Sigmoid colon (tissue), 7 donors: ENCODE results near the gene SART3. TPM values are rescaled to one million over a fixed set of nuclear protein-coding genes. Genes with fewer than 3 reads are reported as not detected.

Experiments used
- DNase-seq: peaks from one replicate; pipeline ENCODE4 v3.0.0-alpha.2; 2019
- H3K27ac ChIP-seq, 4 donors: fragments of 200-600 bp; sonication (generic); one replicate each; pipeline ENCODE4 v1.5.1; 2016 to 2019; ENCODE audit warnings: mild to moderate bottlenecking in 1 of 4
- H3K27me3 ChIP-seq, 3 donors: fragments of 200-600 bp; sonication (generic); one replicate each; pipeline ENCODE4 v1.5.1; 2019; ENCODE audit warnings: mild to moderate bottlenecking in 1 of 3
- H3K36me3 ChIP-seq, 4 donors: fragments of 200-600 bp; sonication (generic); one replicate each; pipeline ENCODE4 v1.5.1; 2016 to 2019
- H3K4me1 ChIP-seq, 4 donors: fragments of 200-600 bp; sonication (generic); one replicate each; pipeline ENCODE4 v1.5.1; 2017 to 2019
- H3K4me3 ChIP-seq, 4 donors: fragments of 200-600 bp; sonication (generic); one replicate each; pipeline ENCODE4 v1.5.1; 2017 to 2019; ENCODE audit warnings: mild to moderate bottlenecking in 2 of 4, moderate library complexity in 1 of 4
- H3K9me3 ChIP-seq, 4 donors: fragments of 200-600 bp in 3 of 4; sonication (generic) in 3 of 4; one replicate each; pipeline versions ENCODE4 v1.5.1 to v1.6.1; 2013 to 2019
- EP300 ChIP-seq, 4 donors: sonication (generic); formaldehyde crosslinking; IDR thresholded peaks; one replicate each; pipeline ENCODE4 v1.6.1; 2017; ENCODE audit warnings: antibody characterized with exemption in 4 of 4
- POLR2A ChIP-seq, 2 donors: fragments of 450-650 bp; IDR thresholded peaks; one replicate each; pipeline ENCODE4 v1.6.1; 2016; ENCODE audit warnings: antibody characterized with exemption in 2 of 2, mild to moderate bottlenecking in 2 of 2, moderate library complexity in 2 of 2
- POLR2AphosphoS5 ChIP-seq, 4 donors: sonication (generic); formaldehyde crosslinking; IDR thresholded peaks; one replicate each; pipeline ENCODE4 v1.6.1; 2017; ENCODE audit warnings: antibody characterized with exemption in 4 of 4
- WGBS, 2 donors: extraction: QIAGEN DNeasy Blood & Tissue Kit; methylation state at CpG; one replicate each; pipeline ENCODE4 v1.1.7; 2013; 5-methylcytosine and 5-hydroxymethylcytosine counted together
- intact Hi-C: fragments of 100-400 bp; cut with DNase I; formaldehyde crosslinking; loops from one replicate; pipeline ENCODE4 v1.15.1; 2023
- polyA plus RNA-seq, 3 donors: library from polyadenylated mRNA; stranded (reverse); fragments of 200-250 nt; gene quantifications; one replicate each; pipeline ENCODE4 v1.2.3, GENCODE V29; 2013
- total RNA-seq, 4 donors: library from RNA; depleted of rRNA; stranded (reverse); fragments of >200 nt; gene quantifications; one replicate each; pipeline ENCODE4 v1.1.0, GENCODE V29; 2016
- TF ChIP-seq, protein P1 (sequence below), 4 experiments: fragments of 450-650 bp in 3 of 4; fragments of 200-600 bp in 1 of 4; IDR thresholded peaks; one replicate each; pipeline ENCODE4 v1.5.1; 2016 to 2019; ENCODE audit warnings: antibody characterized with exemption in 4 of 4, mild to moderate bottlenecking in 3 of 4, moderate library complexity in 2 of 4
- donor health status: healthy with polysubstance abuse.
- donor health status: Bipolar disorder and iron deficiency.
- donor health status: healthy.

Gene SART3
- total and polyA plus RNA-seq, 7 donors: 15.3 to 69.1 (median 45.3) TPM

- Histone ChIP-seq H3K4me1 (peaks cover 0 to 4% (median 0%) of the 10 kb centered on the region in 4 donors), H3K36me3 (no peaks in the 10 kb centered on the region), H3K27me3 (no peaks in the 10 kb centered on the region), H3K27ac (no peak overlapping the region), H3K9me3 (no peaks in the 10 kb centered on the region), H3K4me3 (no peak overlapping the region)
- TF ChIP-seq POLR2A (IDR thresholded peaks at IDR 0.05): no peak
- TF ChIP-seq EP300 (IDR thresholded peaks at IDR 0.05): no peak
- TF ChIP-seq, protein P1, sequence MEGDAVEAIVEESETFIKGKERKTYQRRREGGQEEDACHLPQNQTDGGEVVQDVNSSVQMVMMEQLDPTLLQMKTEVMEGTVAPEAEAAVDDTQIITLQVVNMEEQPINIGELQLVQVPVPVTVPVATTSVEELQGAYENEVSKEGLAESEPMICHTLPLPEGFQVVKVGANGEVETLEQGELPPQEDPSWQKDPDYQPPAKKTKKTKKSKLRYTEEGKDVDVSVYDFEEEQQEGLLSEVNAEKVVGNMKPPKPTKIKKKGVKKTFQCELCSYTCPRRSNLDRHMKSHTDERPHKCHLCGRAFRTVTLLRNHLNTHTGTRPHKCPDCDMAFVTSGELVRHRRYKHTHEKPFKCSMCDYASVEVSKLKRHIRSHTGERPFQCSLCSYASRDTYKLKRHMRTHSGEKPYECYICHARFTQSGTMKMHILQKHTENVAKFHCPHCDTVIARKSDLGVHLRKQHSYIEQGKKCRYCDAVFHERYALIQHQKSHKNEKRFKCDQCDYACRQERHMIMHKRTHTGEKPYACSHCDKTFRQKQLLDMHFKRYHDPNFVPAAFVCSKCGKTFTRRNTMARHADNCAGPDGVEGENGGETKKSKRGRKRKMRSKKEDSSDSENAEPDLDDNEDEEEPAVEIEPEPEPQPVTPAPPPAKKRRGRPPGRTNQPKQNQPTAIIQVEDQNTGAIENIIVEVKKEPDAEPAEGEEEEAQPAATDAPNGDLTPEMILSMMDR (IDR thresholded peaks at IDR 0.05): no peak
- TF ChIP-seq POLR2AphosphoS5 (IDR thresholded peaks at IDR 0.05): no peak
- intact Hi-C loops: no loop called here
- DNase-seq: no peak
- 63 to 70% methylated on average over 6 of the region's 6 CpGs for WGBS, 2 donors
Observed at GRCh38 chr12:108479364-108480070, 81.5 kb downstream of the SART3 start.

DNA sequence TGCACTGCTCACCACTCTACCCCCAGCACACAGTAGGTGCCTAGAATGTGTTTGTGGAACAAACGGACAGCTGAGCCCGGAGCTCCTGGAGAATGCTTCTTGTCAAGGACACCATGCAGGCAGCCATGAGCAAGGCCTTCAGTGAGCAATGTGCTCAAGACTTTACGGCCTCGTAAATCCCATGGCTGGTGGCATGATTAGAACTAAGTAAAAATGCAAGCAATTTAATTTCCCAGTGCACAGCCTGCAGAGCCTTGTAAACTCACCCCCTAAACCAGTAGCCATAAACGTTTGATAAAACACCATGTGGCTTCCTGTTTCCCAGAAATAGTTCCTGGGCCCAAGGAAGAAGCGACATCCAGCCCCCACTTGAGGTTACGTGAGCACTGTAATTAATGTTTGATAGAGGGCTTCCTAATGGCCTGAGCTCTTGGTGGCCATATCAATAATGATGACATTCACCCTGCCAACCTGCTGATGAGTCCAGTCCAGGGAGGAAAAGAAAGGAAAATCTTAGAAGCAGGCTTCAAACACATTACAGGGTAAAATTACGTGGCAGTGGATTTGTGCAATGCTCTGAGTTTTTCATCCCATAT, 82.3 kb downstream of the SART3 start:
- intact Hi-C loops: no loop called here
- Histone ChIP-seq H3K4me1 (peaks cover 0 to 4% (median 0%) of the 10 kb centered on the region in 4 donors), H3K9me3 (no peaks in the 10 kb centered on the region), H3K27me3 (no peaks in the 10 kb centered on the region), H3K36me3 (no peaks in the 10 kb centered on the region), H3K27ac (no peak overlapping the region), H3K4me3 (no peak overlapping the region)
- 30 to 42% methylated on average over 8 of the region's 8 CpGs for WGBS, 2 donors
- TF ChIP-seq POLR2AphosphoS5 (IDR thresholded peaks at IDR 0.05): no peak
- TF ChIP-seq, protein P1 (IDR thresholded peaks at IDR 0.05): no peak
- TF ChIP-seq POLR2A (IDR thresholded peaks at IDR 0.05): no peak
- no peak for TF ChIP-seq EP300 (IDR thresholded peaks at IDR 0.05)
- DNase-seq: no peak

DNA sequence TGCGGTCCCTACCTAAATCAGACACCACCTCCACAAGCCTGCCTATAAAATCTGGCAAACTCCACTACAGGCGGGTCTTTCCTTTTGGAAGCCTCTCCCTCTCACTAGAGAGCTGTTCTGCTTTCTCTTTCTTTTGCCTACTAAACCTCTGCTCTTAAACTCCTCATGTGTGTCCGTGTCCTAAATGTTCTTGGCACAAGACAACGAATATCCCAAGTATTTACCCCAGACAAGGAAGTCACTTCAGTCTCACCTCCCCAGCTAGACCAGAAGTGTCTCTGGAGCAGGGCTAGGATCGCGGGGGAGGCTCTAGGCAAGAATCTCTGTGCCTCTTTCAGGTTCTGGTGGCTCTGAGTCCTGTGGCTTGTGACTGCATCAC, 83.1 kb downstream of the SART3 start:
- peaks cover 0 to 4% (median 0%) of the 10 kb centered on the region in 4 donors for H3K4me1 ChIP-seq
- no peak overlapping the region for H3K27ac ChIP-seq
- no peaks in the 10 kb centered on the region for H3K9me3 ChIP-seq
- H3K27me3 ChIP-seq: no peaks in the 10 kb centered on the region
- H3K4me3 ChIP-seq: no peak overlapping the region
- intact Hi-C loops: no loop called here
- TF ChIP-seq, protein P1 (IDR thresholded peaks at IDR 0.05): no peak
- no peak for TF ChIP-seq POLR2AphosphoS5 (IDR thresholded peaks at IDR 0.05)
- no peak for TF ChIP-seq POLR2A (IDR thresholded peaks at IDR 0.05)
- no peak for TF ChIP-seq EP300 (IDR thresholded peaks at IDR 0.05)
- H3K36me3 ChIP-seq: no peaks in the 10 kb centered on the region
- DNase-seq: no peak
- WGBS, 2 donors: 70 to 80% methylated on average over 6 of the region's 6 CpGs

- TF ChIP-seq EP300 (IDR thresholded peaks at IDR 0.05) (no peak), POLR2AphosphoS5 (IDR thresholded peaks at IDR 0.05) (no peak), POLR2A (IDR thresholded peaks at IDR 0.05) (no peak)
- intact Hi-C loops: no loop called here
- peaks cover 0 to 4% (median 0%) of the 10 kb centered on the region in 4 donors for H3K4me1 ChIP-seq
- no peaks in the 10 kb centered on the region for H3K9me3 ChIP-seq
- H3K27me3 ChIP-seq: no peaks in the 10 kb centered on the region
- no peak overlapping the region for H3K27ac ChIP-seq
- no peak for DNase-seq
- WGBS, 2 donors: 81 to 84% methylated on average over 11 of the region's 11 CpGs
- no peaks in the 10 kb centered on the region for H3K36me3 ChIP-seq
- no peak overlapping the region for H3K4me3 ChIP-seq
Observed at GRCh38 chr12:108477055-108477880, 83.7 kb downstream of the SART3 start.

DNA sequence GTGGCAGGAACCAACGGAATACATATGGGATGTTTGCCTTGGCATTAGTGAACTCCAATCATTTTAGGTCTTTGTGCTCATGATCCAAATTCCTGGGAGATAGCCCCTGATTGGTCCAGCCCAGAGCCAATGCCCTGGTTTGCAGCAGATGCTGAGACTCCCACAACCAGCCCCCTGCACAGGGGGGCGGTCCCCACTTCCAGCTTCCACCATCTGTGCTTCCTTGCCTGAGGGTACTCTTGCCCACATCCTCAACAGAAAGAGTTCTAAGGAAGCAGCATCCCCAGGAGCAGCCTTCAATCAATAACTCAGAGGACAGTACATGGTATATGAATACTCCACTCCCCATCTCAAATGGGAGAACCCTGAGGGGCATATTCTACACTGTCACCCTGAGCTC, 85.6 kb downstream of the SART3 start:
- no peaks in the 10 kb centered on the region for H3K27me3 ChIP-seq
- intact Hi-C loops: no loop called here
- TF ChIP-seq POLR2A (IDR thresholded peaks at IDR 0.05) (no peak), EP300 (IDR thresholded peaks at IDR 0.05) (no peak), POLR2AphosphoS5 (IDR thresholded peaks at IDR 0.05) (no peak)
- TF ChIP-seq, protein P1 (IDR thresholded peaks at IDR 0.05): no peak
- H3K4me1 ChIP-seq: peaks cover 0 to 4% (median 0%) of the 10 kb centered on the region in 4 donors
- no peak overlapping the region for H3K4me3 ChIP-seq
- H3K36me3 ChIP-seq: no peaks in the 10 kb centered on the region
- 72 to 83% methylated on average over 2 of the region's 2 CpGs for WGBS, 2 donors
- no peaks in the 10 kb centered on the region for H3K9me3 ChIP-seq
- no peak overlapping the region for H3K27ac ChIP-seq
- no peak for DNase-seq
